Measurements from ENCODE around the gene BMF.

Gene BMF

GRCh38 chr15:40047415-40048210, 61.1 kb downstream of the BMF start:
- Histone ChIP-seq H3K4me1 (ENCODE audit: low read depth, poor library complexity, severe bottlenecking) (peaks cover 83% of the 10 kb centered on the region), H3K27ac (no peak overlapping the region), H3K27me3 (ENCODE audit: insufficient read depth, low read depth) (no peaks in the 10 kb centered on the region), H3K79me2 (ENCODE audit: insufficient read depth, low read depth) (no peaks in the 10 kb centered on the region), H3K36me3 (ENCODE audit: insufficient read depth) (no peaks in the 10 kb centered on the region), H4K20me1 (ENCODE audit: insufficient read depth) (no peaks in the 10 kb centered on the region), H3K4me2 (peak overlapping the region; percentile 3; the same call in 1 of the 2 replicates), H3K9ac (no peak overlapping the region), H2AFZ (ENCODE audit: low read depth) (no peak overlapping the region), H3K4me3 (IDR thresholded peaks at IDR 0.05; ENCODE audit: insufficient read depth, low read depth, low read length) (no peak overlapping the region)
- TF ChIP-seq CTCF (conservative IDR thresholded peaks at IDR 0.05; ENCODE audit: low read depth, low read length): no peak

- Histone ChIP-seq H4K20me1 (ENCODE audit: insufficient read depth) (no peaks in the 10 kb centered on the region), H3K4me1 (ENCODE audit: low read depth, poor library complexity, severe bottlenecking) (peaks cover 75% of the 10 kb centered on the region), H2AFZ (ENCODE audit: low read depth) (no peak overlapping the region), H3K79me2 (ENCODE audit: insufficient read depth, low read depth) (no peaks in the 10 kb centered on the region), H3K4me3 (IDR thresholded peaks at IDR 0.05; ENCODE audit: insufficient read depth, low read depth, low read length) (no peak overlapping the region), H3K27me3 (ENCODE audit: insufficient read depth, low read depth) (no peaks in the 10 kb centered on the region), H3K4me2 (no peak overlapping the region; the same call in 1 of the 2 replicates), H3K9ac (no peak overlapping the region), H3K36me3 (ENCODE audit: insufficient read depth) (no peaks in the 10 kb centered on the region), H3K27ac (no peak overlapping the region)
- TF ChIP-seq CTCF (conservative IDR thresholded peaks at IDR 0.05; ENCODE audit: low read depth, low read length): no peak
Measured at GRCh38 chr15:40046721-40047414, 61.8 kb downstream of the BMF start.

GRCh38 chr15:40045572-40046217, 63.0 kb downstream of the BMF start:
- Histone ChIP-seq H3K27ac (peak overlapping the region; percentile 29; the same call in 1 of the 2 replicates), H2AFZ (ENCODE audit: low read depth) (peak overlapping the region; percentile 72; the same call in 1 of the 2 replicates), H3K36me3 (ENCODE audit: insufficient read depth) (no peaks in the 10 kb centered on the region), H3K27me3 (ENCODE audit: insufficient read depth, low read depth) (no peaks in the 10 kb centered on the region), H3K79me2 (ENCODE audit: insufficient read depth, low read depth) (no peaks in the 10 kb centered on the region), H3K4me3 (IDR thresholded peaks at IDR 0.05; ENCODE audit: insufficient read depth, low read depth, low read length) (no peak overlapping the region), H4K20me1 (ENCODE audit: insufficient read depth) (no peaks in the 10 kb centered on the region), H3K4me2 (peak overlapping the region; percentile 60), H3K9ac (peak overlapping the region; percentile 37; the same call in 1 of the 2 replicates), H3K4me1 (ENCODE audit: low read depth, poor library complexity, severe bottlenecking) (peaks cover 66% of the 10 kb centered on the region)
- TF ChIP-seq CTCF (conservative IDR thresholded peaks at IDR 0.05; ENCODE audit: low read depth, low read length): no peak

- peak; percentile 92 for TF ChIP-seq CTCF (conservative IDR thresholded peaks at IDR 0.05; ENCODE audit: low read depth, low read length)
- Histone ChIP-seq H3K4me2 (peak overlapping the region; percentile 60), H3K9ac (peak overlapping the region; percentile 37; the same call in 1 of the 2 replicates), H3K27ac (peak overlapping the region; percentile 29; the same call in 1 of the 2 replicates), H3K79me2 (ENCODE audit: insufficient read depth, low read depth) (no peaks in the 10 kb centered on the region; the same call in 1 of the 2 replicates), H3K27me3 (ENCODE audit: insufficient read depth, low read depth) (no peaks in the 10 kb centered on the region), H2AFZ (ENCODE audit: low read depth) (peak overlapping the region; percentile 72), H3K4me1 (ENCODE audit: low read depth, poor library complexity, severe bottlenecking) (peaks cover 67% of the 10 kb centered on the region), H3K4me3 (IDR thresholded peaks at IDR 0.05; ENCODE audit: insufficient read depth, low read depth, low read length) (no peak overlapping the region), H3K36me3 (ENCODE audit: insufficient read depth) (no peaks in the 10 kb centered on the region), H4K20me1 (ENCODE audit: insufficient read depth) (no peaks in the 10 kb centered on the region)
Measured at GRCh38 chr15:40044717-40045571, 63.7 kb downstream of the BMF start.

Data from KMS-11 (cell line).